Tongue (tissue), 3 donors: ENCODE data around the gene SHISA5. TPM values are rescaled to one million over a fixed set of nuclear protein-coding genes. Genes with fewer than 3 reads are reported as not detected.

Source experiments
- DNase-seq: peaks from one replicate; pipeline ENCODE4 v3.0.0-alpha.2; 2015
- small RNA-seq: library from RNA; depleted of rRNA; stranded (forward); fragments of <200 nt; gene quantifications from one replicate; pipeline ENCODE3, GENCODE V24; 2014; ENCODE audit warnings: low replicate concordance
- total RNA-seq: library from RNA; depleted of rRNA; stranded (reverse); fragments of >200 nt; gene quantifications from one replicate; pipeline ENCODE4 v1.2.3, GENCODE V29; 2014

Gene SHISA5
- total RNA-seq, 1 donor from 2014 or later: 43.8 TPM

GRCh38 chr3:48429317-48429959, 74.5 kb downstream of the SHISA5 start:
- peak; percentile 66 for DNase-seq

DNA sequence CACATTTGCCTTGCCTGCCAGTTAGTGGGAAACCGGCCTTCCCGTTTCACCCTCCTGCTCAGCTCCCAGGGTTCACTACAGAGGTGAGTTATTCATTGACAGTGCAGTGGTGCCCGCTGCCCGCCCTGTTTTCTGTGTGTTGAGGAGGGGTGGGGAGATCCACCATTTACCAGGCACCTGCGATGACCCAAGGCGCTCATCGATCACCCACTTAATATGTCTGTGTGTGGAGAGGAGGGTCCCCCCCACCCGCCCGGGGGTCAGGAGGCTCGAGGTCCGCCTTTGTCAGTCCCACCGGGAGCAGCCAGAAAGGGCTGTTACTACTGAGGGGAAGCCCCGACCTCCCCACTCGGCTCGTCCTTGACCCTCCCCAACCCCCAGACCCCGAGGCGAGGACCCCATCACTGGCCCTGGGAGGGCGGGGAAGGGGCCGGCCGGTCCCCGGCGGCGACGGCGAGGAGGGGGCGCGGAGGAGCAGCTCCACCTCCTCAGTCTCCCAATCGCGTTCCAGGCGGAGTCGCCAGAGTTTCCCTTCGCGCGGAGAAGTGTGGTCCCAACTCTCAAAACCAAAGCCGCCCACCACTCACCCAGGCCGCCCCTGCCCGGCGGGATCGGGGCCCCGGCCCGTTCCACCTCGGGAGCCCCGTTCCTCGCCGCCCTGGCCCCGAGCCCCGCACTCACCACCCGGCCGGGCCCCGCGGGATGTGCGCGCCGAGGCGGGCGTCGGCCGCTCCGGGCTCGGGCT, 75.2 kb downstream of the SHISA5 start:
- peak; percentile 84 for DNase-seq

DNA sequence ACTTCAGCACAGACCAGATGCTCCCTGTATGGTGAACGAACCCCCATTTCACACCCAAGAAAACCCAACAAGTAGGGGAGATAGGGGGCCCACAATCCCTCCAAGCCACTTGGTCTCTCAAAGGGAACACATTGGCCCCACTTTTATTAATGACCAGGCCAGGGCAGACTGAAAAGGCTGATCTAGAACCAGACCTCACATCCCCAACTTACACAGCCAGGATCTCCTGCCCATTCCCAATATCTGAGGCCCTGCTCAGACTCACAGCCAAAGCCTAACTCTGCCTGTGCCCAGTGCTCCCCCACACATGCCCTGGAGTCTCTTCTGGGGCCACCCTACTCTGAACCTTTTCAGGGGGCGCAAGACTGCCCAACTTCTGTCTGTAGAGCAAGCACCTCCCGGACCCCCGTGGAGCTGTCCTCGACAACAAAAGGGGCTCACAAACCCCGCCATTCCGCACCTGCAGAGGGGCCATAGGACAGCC, 75.8 kb downstream of the SHISA5 start:
- DNase-seq: no peak

DNA sequence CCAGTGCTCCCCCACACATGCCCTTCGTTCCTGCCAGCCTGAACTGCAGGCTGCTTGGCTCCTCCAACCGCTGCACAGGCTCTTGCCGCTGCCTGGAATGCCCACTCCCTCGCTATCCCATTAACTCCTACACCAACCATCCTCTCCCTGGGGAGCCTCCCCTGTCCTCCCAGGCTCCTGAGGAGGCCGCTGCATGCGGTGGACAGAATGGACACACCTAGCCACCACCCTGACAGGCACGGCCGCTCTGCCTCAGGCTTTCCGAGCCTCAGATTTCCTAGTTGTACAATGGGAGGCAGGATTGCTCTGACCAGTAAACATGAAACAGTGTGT, 76.4 kb downstream of the SHISA5 start:
- no peak for DNase-seq

DNA sequence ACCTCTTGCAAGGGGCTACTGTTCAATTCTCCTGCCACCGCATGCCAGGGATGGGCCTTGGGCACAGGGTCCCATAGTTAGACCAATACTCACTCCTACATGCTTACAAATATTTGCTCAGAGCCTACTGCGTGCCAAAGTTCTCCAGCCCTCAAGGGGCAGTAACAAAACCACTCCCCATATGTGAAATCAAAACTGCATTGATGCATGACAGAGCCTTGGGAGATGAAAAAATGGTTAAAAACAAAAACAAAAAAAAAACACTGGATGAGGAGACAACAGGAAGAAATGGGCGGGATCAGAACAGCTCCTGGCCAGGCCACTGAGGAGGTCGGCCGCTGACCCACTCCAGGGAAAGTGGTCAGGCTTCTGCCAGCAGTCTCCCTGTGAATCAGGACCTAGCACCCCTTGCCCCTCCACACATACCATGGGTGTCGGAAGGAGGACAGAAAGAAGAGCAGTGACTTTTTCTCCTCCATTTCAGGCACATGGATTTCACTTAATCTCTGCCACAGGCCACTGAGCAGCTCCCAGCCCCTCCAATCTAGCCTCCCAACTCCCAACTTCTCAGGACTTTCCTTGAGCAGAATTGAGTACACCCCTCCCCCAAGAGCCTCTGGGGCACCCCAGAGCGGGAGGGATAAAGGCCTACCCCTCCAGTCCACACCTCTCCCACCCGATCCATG, 76.9 kb downstream of the SHISA5 start:
- no peak for DNase-seq

- DNase-seq: peak; percentile 61
These were observed 77.5 kb downstream of the SHISA5 start for GRCh38 chr3:48426401-48426909.

- no peak for DNase-seq
These were observed 78.6 kb downstream of the SHISA5 start for GRCh38 chr3:48425281-48425812.

GRCh38 chr3:48423883-48424695, 79.9 kb downstream of the SHISA5 start:
- DNase-seq: no peak

DNA sequence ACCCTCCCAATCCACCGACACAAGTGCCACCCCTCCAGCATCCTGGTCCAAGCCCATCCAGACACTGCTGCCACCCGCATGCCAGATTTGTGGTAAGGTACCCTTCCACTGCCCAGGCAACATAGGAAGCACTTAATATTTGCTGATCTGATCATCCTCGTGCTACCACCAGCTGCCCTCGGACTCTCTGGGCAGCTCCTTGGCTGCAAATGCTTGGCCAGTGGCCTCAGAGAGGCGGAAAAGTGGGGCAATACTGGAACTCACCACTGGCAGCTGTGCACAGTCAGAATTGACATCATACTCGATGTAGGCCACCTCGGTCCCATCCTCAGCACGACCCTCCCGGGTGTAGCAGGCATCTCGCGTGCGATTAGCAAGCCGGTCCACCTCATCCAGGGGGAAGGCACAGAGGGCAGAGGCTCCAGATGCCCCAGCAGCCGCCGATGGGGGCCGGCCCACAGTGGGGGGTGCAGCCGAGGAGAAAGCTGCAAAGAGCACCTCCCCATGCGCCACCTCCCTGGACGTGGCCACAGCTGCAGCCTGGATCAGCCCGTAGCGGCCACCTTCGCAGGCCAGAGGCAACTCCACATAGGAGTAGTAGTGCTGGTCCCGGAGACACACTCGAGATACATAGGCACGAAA, 80.6 kb downstream of the SHISA5 start:
- DNase-seq: no peak

GRCh38 chr3:48422681-48423080, 81.3 kb downstream of the SHISA5 start:
- DNase-seq: no peak

GRCh38 chr3:48422272-48422671, 81.7 kb downstream of the SHISA5 start:
- no peak for DNase-seq

- DNase-seq: no peak
These were observed 83.4 kb downstream of the SHISA5 start for GRCh38 chr3:48420561-48420960.

DNA sequence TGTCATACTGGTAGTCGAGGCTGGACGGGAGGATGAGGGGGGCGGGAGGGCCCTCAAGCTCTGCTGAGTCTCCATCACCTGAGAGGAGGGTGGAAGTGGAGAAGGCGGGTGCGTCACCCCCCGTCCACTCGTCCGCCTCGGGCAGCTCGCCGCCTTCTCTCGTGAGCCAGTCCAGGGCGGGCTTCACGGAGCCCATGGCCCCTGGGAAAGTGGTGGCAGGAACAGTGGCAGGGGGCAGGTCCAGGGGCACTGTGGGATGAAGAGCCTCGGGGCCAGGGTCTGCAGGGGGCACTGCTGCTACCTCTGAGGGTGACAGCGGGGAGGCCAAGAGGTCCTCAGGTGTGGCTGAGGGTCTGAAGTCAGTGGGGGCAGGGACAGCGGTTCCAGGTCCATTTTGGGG, 84.4 kb downstream of the SHISA5 start:
- no peak for DNase-seq

GRCh38 chr3:48419149-48419548, 84.8 kb downstream of the SHISA5 start:
- DNase-seq: no peak

DNA sequence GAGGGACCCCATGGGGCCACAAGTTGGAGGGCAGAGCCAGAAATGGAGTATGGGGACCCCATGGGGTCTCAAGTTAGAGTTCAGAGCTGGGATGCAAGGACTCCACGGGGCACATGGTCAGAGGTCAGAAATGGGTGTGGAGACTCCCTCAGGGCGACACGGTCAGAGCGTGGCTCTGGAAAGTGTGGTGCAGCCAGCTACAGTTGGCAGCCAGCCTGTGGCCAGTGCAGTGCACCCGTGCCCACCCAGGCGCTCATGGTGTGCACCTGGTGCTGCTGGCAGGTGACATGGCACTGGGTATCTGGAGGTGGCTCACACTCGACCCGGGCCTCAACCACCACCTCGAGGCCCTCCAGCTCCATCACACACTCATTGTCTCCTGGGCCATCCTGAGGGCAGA, 85.3 kb downstream of the SHISA5 start:
- no peak for DNase-seq

GRCh38 chr3:48418140-48418539, 85.8 kb downstream of the SHISA5 start:
- no peak for DNase-seq

Small RNA genes within 50 kb of the gene (small RNA-seq; reads per million reads assigned to genes)
- gene MIR6823: not detected

Other genes starting within 250 kb of the SHISA5 start
- 36.3 TPM for gene NME6, start 202.8 kb downstream of the SHISA5 start, total RNA-seq
- gene SPINK8, start 170.5 kb downstream of the SHISA5 start, total RNA-seq: not detected
- not detected for gene FBXW12, start 132.0 kb downstream of the SHISA5 start, total RNA-seq
- gene PLXNB1, start 74.1 kb downstream of the SHISA5 start, total RNA-seq: 48.2 TPM
- 11.5 TPM for gene CCDC51, start 64.1 kb downstream of the SHISA5 start, total RNA-seq
- 188 TPM for gene TMA7, start 63.9 kb downstream of the SHISA5 start, total RNA-seq
- gene ATRIP, start 57.4 kb downstream of the SHISA5 start, total RNA-seq: 8.7 TPM
- 9.4 TPM for gene PFKFB4, start 52.6 kb upstream of the SHISA5 start, total RNA-seq
- gene UCN2, start 59.6 kb upstream of the SHISA5 start, total RNA-seq: 2.4 TPM
- gene COL7A1, start 91.2 kb upstream of the SHISA5 start, total RNA-seq: 54.8 TPM
- gene UQCRC1, start 105.5 kb upstream of the SHISA5 start, total RNA-seq: 465 TPM
- not detected for gene TMEM89, start 117.6 kb upstream of the SHISA5 start, total RNA-seq
- 12.4 TPM for gene SLC26A6, start 131.3 kb upstream of the SHISA5 start, total RNA-seq
- 0.51 TPM for gene CELSR3, start 158.7 kb upstream of the SHISA5 start, total RNA-seq
- gene NCKIPSD, start 181.7 kb upstream of the SHISA5 start, total RNA-seq: 11.3 TPM
- gene IP6K2, start 213.0 kb upstream of the SHISA5 start, total RNA-seq: 62.9 TPM